Epidermal melanocyte (primary cell): ENCODE measurements around the gene KLC3.
"Not testable (repeated sequence)": the region's sequence is repeated elsewhere in the genome, so short reads cannot be mapped to it uniquely, and the experiment has no call there.

Experiments
- DNase-seq: peaks from one replicate; pipeline ENCODE4 v3.0.0; 2011; ENCODE audit warnings: low spot score; ENCODE audit not compliant: insufficient read length

KLC3 gene

DNA sequence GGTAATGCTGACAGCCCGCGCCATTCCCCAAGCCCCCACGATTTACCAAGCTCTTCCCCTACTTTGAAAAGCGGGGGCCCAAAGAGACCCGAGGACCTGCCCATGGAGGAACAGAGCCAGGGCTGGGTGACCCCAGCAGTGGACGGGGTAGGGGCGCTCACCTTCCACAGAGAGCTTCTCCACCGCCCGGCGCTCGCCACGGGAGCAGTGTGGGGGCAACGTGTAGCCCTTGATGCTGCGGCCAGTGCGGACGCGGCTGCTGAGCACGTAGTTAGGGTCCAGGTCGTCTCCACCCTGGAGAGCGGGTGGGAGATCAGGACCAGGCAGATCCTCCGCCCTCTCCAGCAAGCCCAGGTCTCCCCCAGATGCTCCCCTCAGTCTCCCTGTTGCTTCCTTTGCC lies 25.2 kb upstream of the KLC3 start:
- DNase-seq, result no peak

DNA sequence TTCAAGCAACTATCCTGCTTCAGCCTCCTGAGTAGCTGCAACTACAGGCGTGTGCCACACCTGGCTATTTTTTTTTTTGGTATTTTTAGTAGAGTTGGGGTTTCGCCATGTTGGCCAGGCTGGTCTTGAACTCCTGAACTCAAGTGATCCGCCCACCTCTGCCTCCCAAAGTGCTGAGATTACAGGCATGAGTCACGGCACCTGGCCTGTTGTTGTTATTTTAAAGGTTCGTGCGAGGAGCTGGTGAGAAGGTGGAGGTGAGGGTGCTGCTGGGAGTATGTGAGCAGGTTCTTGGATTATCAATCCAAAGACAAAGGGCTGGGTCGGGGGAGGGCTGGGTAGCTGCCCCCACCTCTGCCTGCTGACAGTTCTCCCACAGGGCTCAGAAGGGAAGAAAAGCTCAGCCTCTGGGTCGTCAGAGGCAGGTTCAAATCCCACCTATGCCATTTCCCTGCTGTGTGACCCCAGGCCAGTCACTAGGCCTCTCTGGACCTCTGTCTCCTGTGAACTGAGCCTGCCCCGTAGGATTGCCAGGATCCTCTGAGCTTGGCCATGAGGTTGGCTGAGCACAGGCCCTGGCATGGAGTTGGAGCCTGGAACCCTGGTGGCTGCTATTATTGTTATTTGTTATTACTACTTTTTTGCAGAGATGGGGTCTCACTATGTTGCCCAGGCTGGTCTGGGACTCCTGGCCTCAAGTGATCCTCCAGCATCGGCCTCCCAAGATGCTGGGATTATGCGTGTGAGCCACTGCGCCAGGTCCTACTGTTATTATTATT lies 19.4 kb upstream of the KLC3 start:
- DNase-seq, result no peak

DNA sequence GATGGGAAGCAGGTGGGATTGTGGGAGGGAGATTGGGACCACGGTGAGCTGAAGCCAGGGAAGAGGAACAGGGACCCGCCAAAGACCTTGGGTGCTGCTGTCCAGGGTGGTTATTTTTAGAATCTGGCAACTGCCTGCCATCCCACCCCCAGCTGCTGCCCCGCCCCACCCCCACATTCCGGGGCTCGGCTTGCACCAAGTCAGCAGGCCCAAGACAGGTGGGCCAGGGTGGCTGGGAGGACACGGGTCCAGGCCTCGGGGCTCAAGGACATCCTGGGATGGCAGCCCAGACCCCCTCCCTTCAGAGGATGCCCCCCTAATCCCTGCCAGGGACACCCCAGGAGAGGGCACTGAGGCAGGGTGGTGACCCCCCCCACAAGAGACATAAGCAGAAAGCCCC lies 18.7 kb upstream of the KLC3 start:
- no peak for DNase-seq

DNA sequence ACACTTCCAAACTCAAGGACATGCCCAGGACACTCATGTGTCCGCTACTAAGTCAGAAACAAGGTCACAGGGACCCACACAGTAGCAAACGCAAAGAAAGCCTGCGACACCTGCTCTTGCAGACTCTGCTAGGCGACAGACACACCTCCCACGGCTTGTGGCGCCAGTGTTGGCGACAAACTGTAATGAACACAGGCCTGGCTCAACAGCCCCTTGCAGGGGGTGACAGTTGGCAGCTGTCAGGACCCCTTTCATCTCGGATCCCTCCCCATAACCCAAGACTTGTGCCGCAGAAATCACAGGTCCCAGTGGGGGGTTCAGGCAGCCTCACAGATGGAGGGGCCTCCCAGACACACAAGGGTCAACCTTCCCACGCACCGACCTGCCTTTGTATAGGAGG lies 18.2 kb upstream of the KLC3 start:
- no peak for DNase-seq

DNA sequence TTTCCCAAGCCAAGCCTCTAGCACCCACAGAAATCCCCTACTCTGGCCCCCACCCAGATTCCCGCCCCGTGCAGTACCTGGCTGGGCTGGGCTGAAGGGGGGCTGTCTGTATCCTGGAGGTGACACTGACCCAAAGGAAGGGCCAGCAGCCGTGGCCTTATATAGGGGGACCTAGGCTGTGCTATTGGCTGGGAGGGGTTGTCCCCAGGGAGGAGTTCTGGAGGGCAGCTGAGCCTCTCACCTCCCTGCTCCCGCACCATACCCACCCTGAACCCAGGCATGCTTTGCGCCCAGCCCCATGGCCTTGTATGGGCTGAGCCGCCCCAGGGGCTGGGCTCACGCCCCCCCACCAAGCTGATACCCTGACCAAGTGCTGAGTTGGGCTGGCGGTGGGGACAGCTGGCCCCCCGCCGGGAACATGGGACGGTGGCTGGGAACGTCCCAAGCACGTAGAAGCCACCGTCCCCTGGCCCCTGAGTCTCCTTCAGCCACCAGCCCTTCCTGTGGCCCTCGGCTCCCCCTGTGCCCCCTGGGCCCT lies 17.7 kb upstream of the KLC3 start, which contains the start of gene CKM:
TSS of gene CKM (minus strand) at position 132 of the 538 bp plus-strand sequence. CDS start 3,162 bp downstream, outside the sequence.
- no peak for DNase-seq

DNA sequence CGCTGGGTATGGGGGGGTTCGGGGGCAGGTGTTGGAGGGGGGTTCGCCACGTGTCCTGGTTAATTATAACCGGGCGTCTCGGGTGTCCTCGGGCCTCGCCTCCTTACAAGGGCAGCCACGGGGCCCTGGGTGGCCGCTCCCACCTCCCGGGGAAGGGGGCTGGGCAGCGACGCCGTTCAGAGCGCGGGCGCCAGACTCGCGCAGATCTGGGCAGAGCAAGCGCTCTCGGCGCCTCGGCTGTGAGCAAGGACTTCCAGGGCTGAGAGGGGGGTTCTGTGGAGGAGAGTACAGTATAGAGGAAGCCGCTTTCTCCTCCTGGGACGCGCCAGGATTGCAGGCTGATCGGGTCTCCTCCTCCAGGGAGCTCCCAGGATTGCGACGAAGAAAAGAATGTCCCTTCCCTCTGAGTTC lies 16.9 kb upstream of the KLC3 start:
- no peak for DNase-seq

DNA sequence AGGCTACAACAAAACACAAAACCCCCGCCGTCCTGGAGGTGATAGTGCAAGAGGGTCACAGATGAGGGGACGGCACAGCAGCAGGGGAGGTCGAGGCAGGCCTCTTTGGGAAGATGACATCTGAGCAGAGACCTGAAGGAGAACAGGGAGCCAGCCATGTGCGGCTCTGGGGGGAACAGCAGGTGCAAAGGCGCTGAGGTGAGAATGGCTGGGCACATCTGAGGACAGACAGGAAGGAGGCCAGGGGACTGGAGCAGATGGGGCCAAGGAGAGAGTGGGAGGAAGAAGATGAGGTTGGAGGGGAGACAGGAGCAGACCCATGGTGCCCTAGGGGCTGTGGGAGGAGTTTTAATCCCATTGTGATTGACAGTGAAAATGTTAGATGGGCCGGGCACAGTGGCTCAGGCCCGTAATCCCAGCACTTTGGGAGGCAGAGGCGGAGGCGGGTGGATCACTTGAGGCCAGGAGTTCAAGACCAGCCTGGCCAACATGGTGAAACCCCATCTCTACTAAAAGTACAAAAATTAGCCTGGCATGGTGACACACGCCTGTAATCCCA lies 16.1 kb upstream of the KLC3 start:
- DNase-seq, result no peak

DNA sequence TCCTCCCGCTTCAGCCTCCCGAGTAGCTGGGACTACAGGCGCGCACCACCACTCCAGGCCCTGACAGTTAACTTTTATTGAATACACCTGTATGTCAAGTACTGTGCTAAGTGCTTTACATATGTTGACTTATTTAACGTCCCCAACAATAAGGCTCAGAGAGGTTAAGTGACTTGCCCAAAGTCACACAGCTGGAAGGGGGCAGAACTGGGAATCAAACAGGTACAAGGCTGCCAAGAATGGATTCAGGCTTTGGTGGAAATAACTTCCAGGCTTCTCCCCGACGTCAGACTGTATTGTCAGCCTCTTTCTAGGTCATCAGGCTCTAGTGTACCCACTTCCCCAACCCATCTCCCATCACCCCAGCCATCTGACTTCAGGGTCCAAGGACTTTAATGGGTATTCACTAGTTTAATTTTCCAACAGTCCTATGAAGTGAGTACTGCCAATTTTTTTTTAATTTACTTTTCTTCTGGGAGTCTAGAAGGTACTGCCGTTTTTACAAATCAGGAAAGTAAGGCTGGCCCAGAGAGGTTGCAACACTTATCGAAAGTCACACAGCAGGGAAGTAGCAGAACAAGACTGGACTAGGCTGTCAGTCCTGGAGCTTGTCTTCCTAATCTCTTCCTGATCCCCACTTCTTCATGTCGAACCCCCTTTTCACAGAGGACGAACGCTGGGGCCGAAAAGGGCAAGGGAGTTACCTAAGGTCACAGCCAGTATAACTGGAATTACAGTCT lies 13.0 kb upstream of the KLC3 start:
- no peak for DNase-seq

DNA sequence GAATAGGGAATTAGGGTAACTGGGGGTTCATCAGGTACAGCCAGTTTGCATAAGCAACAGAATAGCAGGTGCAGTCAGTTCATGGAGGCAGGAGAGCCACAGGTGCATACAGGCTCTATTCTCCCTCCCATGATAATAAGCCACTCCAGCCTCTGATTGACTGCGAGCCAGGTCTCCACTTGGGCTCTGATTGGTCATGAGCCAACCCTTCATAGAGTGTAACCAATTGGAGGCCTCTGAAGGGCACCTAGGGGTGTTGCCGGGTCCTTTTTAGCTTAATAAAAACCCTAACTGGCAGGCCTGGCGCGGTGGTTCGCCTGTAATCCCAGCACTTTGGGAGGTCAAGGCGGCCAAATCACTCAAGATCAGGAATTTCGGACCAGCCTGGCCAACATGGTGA lies 9.1 kb upstream of the KLC3 start:
- no peak for DNase-seq

DNA sequence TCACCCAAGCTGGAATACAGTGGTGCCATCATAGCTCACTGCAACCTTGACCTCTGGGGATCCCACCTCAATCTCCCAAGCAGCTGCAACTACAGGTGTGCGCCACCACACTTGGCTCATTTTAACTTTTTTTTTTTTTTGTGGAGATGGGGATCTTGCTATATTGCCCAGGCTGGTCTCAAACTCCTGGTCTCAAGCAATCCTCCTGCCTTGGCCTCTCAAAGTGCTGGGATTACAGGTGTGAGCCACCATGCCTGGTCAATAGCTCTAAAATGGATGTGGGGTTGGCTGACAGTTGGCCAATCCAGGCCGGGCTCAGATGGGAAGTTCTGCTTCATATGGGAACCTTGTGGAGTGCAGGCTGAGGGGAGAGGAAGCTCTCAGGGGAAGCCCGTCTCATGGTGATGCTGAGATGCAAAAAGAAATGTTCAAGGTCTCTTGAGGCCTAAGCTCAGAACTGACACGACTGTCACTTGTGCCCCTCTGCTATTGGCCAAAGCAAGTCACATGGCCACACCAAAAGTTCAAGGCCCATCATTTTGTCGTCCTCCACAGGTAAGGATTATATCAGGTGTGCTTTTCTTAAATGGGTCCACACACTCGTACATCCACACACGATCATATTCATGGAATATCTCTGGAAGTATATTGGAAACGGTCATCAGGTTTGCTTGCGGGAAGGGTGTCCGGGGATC lies 6.8 kb upstream of the KLC3 start:
- DNase-seq, result no peak

DNA sequence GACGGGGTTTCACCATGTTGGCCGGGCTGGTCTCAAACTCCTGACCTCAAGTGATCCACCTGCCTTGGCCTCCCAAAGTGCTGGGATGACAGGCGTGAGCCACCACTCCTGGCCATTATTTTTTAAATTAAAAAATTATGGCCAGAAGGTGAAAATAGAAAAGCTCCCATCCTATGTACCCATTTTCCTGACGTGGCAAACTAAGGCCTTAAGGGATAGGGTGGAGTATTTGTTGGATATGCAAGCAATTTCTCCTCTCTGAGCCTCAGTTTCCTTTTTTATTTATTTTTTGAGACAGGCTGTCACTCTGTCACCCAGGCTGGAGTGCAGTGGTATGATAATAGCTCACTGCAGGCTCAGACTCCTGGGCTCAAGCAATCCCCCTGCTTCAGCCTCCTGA lies 5.7 kb upstream of the KLC3 start:
- not testable (repeated sequence) for DNase-seq

DNA sequence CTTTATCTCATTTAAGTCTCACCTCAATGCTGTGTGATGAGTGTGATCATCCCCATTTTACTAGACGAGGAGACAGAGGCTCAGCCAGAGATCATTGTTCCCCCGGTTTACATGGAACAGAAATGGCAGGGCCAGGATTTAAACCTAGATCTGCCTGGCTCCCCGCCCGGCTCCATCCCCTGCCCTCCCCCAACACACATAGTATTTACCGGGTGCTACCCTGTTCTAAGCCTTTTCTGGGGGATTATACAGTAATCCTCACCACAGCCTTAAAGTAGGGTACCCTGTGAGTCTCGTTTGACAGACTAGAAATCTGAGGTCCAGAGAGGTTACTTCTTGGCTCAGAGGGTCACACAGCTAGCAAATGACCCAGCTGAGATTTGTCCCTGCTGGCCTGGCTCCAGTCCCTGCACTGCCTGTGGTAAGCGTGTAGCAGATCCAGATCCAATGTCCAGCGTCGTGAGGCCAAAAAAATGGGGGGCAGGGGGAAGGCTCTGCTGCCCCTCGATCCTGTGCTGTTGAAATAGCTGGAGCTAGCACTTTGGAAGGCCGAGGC lies 3.8 kb upstream of the KLC3 start:
- no peak for DNase-seq

DNA sequence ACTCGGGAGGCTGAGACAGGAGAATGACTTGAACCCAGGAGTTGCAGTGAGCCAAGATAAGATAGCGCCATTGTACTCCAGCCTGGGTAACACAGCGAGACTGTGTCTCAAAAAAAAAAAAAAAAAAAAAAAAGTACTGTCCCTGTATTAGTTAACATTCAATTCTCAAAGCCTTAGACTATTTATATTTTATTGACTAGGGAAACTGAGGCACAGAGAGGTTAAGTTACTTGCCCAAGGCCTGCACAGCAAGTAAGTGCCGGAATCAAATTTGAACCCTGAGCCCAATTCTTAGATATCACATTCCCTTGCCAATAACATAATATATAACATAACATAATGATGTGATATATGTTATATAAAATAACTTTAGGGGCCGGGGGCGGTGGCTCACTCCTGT lies 921 bp upstream of the KLC3 start:
- DNase-seq, result no peak

DNA sequence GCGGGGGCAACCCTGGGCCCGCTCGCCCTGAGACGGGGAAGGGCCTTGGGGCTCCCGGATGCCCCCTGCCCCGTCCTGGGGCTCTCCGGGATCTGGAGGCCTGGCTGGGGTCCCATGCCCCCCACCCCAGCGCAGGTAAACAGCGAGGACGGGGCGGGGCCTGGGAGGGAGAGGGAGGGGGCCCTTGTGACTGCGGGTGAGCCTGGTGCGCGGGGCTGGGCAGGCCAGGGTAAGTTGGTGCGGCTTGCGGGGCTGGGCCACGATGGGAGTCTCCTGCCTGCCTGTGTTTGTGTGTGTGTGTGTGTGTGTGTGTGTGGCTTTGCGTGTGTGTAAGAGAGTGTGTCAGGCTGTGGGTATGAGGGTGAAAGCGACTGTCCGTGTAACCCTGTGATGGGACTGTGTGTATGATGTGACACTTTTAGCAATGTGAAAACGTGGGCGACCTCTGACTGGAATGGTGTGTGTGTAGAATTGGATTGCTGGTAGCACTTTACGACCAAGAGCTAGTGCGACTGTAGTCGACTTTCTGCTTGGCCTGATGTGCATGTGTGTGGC lies 426 bp downstream of the KLC3 start:
- no peak for DNase-seq

DNA sequence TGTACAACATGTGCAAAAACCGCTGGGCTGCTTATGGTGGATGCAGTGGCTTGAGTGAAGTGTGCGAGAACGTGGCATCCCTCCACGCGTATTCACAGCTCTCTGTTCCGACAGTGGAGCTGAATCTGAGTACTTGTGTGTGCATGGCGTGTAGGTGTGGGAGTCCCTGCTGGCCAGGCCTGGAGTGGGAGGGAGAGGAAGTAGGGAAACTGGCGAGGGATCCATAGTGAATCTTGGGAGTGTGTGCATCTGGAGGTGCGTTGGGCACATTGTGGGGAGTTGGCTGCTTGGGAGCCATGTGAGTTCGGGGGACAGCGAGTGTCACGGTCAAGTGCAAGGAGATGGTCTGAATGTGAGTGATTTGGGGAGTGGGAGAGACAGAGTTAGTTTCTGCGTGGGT lies 2.4 kb downstream of the KLC3 start:
- no peak for DNase-seq

DNA sequence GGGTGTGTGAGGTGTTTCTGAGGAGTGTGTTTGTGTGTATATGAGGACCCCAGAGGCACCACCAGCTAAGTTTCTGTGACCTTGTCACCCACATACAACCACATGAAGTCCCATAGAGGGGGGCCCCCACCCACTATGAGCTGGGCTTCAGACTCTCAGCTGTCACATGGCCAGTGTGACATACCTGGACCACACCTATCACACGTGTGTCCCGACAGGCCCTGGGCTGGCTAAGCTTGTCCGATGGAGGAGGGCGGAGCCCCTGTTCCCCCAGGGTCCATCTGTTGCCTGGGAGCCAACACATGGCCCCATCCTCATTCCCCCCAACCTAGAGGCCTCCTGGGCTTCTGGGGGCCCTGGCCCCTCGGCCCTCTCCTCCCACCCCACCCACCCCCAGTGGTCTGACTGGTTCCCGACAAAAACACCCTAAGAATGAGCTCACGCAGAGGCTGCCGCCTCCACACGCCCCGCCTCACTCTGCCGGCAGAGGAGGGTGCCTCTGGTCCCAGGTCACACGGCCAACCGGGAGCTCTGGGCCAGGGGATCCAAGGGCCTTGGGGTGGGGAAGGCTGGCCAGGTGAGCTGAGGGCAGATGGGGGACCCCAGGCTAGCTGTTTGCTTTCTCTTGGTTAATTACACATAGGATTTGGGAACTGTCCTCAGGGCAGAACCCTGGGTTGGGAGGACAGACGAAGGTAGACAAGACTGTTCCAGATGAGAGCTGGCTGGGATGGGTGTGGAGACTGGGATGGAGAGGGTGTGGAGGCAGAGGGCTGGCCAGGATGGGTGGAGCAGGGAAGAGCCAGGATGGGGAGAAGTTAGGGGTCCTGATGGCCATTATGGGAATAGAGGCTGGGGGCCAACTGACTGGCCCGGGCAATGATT lies 4.3 kb downstream of the KLC3 start:
- no peak for DNase-seq

DNA sequence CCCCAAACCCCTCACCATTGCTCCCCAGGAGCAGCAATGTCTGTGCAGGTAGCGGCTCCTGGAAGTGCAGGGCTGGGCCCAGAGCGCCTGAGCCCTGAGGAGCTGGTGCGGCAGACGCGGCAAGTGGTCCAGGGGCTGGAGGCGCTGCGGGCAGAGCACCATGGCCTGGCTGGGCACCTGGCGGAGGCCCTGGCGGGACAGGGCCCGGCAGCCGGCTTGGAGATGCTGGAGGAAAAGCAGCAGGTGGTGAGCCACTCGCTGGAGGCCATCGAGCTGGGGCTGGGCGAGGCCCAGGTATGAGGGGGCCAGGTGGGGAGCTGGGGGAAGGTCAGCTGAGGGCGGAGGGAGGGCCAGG lies 4.9 kb downstream of the KLC3 start:
- no peak for DNase-seq

DNA sequence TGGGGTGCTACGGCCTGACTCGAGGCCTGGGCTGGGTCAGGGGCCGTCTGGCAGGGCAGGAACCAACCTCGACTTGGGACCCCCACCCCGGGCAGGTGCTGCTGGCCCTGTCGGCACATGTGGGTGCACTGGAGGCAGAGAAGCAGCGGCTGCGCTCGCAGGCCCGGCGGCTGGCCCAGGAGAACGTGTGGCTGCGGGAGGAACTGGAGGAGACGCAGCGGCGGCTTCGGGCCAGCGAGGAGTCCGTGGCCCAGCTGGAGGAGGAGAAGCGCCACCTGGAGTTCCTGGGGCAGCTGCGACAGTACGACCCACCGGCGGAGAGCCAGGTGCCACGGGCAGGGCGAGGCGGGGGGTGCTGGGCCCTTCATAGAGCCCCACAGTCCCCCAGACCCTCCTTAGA lies 5.9 kb downstream of the KLC3 start:
- no peak for DNase-seq

DNA sequence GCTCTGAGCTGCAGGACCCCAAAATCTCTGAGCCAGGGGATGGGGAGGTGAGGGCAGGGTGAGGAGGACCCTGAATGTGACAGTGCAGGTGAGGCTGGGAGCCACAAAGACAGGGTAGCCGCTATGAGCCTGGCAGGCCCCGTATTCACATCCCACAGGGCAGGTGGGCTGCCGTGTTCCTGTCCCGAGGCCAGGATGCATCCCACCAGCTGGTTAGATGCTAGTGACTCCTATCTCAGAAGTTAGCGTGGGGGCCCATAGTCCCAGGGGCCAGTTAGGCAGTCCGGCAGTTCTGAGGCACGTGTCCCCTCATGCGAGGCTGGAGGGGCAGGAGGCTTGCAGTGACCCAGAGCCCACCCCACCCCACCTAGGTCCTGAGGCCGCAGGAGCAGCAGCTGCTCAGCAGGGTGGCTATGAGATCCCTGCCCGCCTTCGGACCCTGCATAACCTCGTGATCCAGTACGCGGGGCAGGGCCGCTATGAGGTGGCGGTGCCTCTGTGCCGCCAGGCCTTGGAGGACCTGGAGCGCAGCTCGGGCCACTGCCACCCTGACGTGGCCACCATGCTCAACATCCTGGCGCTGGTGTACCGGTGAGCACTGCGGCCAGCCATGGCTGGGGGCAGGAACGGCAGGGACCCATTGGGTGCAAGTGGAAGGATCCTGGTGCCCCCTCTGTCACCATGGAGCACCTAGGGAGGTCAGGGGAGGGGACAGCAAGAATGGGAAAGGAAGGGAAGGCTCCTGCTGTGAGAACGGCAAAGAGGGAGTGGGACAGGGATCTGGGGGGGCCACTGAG lies 7.2 kb downstream of the KLC3 start:
- DNase-seq, result no peak
